ENCODE measurements around the gene SYNE2. TPM values are rescaled to one million over a fixed set of nuclear protein-coding genes. Genes with fewer than 3 reads are reported as not detected.
A peak's percentile ranks its signal among the peaks of the same experiment; 100 is the strongest.

The SYNE2 gene
- total RNA-seq, 1 experiment from 2014 or later: 71.1 TPM

DNA sequence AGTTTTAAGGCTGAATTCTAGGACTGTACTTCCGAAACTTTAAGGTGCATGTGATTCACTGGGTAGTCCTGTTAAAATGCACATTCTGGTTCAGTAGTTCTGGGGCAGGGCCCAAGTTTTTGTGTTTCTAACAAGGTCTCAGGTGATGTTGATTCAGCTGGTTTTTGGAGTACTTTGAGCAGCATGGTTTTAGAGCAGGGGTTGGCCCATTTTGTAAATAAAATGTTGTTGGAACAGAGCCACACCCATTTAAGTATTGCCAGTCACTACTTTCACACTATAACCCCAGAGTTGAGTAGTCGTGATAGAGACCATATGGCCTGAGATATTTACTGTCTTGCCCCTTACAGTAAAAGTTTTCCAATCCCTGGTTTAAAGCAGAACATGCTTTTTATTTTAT lies 111.3 kb downstream of the SYNE2 start:
- DNase-seq (ENCODE audit: low spot score) (no peak), ATAC-seq (peak; percentile 84)
- ChIA-PET POLR2A (no interaction called here), CTCF (no interaction called here)
- peaks cover 7% of the 10 kb centered on the region for H3K36me3 Mint-ChIP-seq
- H3K4me1 Mint-ChIP-seq: peaks cover 32% of the 10 kb centered on the region
- H3K27me3 Mint-ChIP-seq (ENCODE audit: low read depth): no peaks in the 10 kb centered on the region
- no peak overlapping the region; the same call in 1 of the 2 replicates for H3K4me3 Mint-ChIP-seq
- no peaks in the 10 kb centered on the region for H3K9me3 Mint-ChIP-seq
- TF ChIP-seq, protein P1, sequence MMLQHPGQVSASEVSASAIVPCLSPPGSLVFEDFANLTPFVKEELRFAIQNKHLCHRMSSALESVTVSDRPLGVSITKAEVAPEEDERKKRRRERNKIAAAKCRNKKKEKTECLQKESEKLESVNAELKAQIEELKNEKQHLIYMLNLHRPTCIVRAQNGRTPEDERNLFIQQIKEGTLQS (CRISPR knock-in tag; conservative IDR thresholded peaks at IDR 0.05): no peak
- H3K27ac Mint-ChIP-seq: no peak overlapping the region

DNA sequence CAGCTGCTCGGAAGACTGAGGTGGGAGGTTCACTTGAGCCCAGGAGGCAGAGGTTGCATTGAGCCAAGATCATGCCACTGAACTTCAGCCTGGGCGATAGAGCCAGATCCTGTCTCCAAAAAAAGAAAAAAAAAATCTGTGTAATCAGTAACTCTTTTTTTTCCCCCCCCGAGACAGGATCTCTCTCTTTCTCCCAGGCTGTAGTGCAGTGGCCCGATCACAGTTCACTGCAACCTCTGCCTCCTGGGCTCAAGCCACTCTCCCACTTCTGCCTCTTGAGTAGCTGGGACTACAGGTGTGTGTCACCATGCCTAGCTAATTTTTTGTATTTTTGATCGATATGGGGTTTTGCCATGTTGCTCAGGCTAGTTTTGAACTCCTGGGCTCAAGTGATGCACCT lies 113.6 kb downstream of the SYNE2 start:
- H3K27me3 Mint-ChIP-seq (ENCODE audit: low read depth): no peaks in the 10 kb centered on the region
- H3K36me3 Mint-ChIP-seq: peaks cover 11% of the 10 kb centered on the region
- ATAC-seq: no peak
- H3K4me3 Mint-ChIP-seq: no peak overlapping the region
- H3K4me1 Mint-ChIP-seq: peaks cover 23% of the 10 kb centered on the region
- ChIA-PET CTCF (no interaction called here), POLR2A (interaction anchor here (0.7 kb wide), 1 partner anchor 334 kb away, joined by 3 read pairs; no protein-coding TSS in a partner anchor)
- no peak for DNase-seq (ENCODE audit: low spot score)
- no peak overlapping the region for H3K27ac Mint-ChIP-seq
- TF ChIP-seq CREB1 (CRISPR knock-in tag; IDR thresholded peaks at IDR 0.05) (no peak), SOX15 (CRISPR knock-in tag; IDR thresholded peaks at IDR 0.05) (no peak), CREM (CRISPR knock-in tag; IDR thresholded peaks at IDR 0.05) (no peak), TEAD4 (CRISPR knock-in tag; IDR thresholded peaks at IDR 0.05) (no peak)
- TF ChIP-seq, protein P2, sequence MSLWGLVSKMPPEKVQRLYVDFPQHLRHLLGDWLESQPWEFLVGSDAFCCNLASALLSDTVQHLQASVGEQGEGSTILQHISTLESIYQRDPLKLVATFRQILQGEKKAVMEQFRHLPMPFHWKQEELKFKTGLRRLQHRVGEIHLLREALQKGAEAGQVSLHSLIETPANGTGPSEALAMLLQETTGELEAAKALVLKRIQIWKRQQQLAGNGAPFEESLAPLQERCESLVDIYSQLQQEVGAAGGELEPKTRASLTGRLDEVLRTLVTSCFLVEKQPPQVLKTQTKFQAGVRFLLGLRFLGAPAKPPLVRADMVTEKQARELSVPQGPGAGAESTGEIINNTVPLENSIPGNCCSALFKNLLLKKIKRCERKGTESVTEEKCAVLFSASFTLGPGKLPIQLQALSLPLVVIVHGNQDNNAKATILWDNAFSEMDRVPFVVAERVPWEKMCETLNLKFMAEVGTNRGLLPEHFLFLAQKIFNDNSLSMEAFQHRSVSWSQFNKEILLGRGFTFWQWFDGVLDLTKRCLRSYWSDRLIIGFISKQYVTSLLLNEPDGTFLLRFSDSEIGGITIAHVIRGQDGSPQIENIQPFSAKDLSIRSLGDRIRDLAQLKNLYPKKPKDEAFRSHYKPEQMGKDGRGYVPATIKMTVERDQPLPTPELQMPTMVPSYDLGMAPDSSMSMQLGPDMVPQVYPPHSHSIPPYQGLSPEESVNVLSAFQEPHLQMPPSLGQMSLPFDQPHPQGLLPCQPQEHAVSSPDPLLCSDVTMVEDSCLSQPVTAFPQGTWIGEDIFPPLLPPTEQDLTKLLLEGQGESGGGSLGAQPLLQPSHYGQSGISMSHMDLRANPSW (CRISPR knock-in tag; conservative IDR thresholded peaks at IDR 0.05; ENCODE audit: low read depth): no peak
- TF ChIP-seq, protein P3, sequence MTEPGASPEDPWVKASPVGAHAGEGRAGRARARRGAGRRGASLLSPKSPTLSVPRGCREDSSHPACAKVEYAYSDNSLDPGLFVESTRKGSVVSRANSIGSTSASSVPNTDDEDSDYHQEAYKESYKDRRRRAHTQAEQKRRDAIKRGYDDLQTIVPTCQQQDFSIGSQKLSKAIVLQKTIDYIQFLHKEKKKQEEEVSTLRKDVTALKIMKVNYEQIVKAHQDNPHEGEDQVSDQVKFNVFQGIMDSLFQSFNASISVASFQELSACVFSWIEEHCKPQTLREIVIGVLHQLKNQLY (CRISPR knock-in tag; IDR thresholded peaks at IDR 0.05): no peak
- TF ChIP-seq, protein P4, sequence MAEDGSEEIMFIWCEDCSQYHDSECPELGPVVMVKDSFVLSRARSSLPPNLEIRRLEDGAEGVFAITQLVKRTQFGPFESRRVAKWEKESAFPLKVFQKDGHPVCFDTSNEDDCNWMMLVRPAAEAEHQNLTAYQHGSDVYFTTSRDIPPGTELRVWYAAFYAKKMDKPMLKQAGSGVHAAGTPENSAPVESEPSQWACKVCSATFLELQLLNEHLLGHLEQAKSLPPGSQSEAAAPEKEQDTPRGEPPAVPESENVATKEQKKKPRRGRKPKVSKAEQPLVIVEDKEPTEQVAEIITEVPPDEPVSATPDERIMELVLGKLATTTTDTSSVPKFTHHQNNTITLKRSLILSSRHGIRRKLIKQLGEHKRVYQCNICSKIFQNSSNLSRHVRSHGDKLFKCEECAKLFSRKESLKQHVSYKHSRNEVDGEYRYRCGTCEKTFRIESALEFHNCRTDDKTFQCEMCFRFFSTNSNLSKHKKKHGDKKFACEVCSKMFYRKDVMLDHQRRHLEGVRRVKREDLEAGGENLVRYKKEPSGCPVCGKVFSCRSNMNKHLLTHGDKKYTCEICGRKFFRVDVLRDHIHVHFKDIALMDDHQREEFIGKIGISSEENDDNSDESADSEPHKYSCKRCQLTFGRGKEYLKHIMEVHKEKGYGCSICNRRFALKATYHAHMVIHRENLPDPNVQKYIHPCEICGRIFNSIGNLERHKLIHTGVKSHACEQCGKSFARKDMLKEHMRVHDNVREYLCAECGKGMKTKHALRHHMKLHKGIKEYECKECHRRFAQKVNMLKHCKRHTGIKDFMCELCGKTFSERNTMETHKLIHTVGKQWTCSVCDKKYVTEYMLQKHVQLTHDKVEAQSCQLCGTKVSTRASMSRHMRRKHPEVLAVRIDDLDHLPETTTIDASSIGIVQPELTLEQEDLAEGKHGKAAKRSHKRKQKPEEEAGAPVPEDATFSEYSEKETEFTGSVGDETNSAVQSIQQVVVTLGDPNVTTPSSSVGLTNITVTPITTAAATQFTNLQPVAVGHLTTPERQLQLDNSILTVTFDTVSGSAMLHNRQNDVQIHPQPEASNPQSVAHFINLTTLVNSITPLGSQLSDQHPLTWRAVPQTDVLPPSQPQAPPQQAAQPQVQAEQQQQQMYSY (CRISPR knock-in tag; IDR thresholded peaks at IDR 0.05): no peak
- H3K9me3 Mint-ChIP-seq: no peaks in the 10 kb centered on the region

DNA sequence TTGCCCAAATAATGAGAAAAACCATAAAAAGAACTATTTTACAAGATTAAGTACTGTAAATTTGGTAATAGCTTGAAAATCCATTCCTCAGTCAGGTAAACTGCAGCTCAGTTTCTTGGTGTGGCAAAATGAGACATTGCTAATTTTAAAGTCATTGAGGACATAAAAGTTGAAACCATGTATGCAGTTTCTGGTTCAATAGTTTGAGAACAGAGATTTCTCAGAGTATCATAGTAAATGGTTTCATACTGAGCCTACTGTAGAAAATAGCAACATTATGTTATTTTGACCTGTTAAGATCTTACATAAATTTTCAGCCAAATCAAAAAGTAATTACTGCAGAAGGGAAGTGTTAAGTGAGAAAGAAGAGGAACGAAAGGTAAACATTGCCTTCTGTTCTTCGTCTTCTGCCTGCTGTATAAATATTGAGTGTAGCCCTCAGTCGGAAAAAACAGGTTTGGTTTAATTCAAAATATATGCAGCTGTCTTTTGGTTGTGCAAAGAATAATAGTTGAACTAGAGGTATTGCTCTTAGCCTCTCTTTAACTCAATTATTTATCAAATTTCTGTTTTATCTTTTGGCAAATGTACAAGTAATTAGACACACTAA lies 119.6 kb downstream of the SYNE2 start:
- no peaks in the 10 kb centered on the region for H3K9me3 Mint-ChIP-seq
- ChIA-PET CTCF (no interaction called here), POLR2A (no interaction called here)
- peaks cover 14% of the 10 kb centered on the region for H3K36me3 Mint-ChIP-seq
- no peaks in the 10 kb centered on the region for H3K4me1 Mint-ChIP-seq
- no peak for DNase-seq (ENCODE audit: low spot score)
- peak overlapping the region; percentile 1; the same call in 1 of the 2 replicates for H3K27ac Mint-ChIP-seq
- no peak for ATAC-seq
- H3K27me3 Mint-ChIP-seq (ENCODE audit: low read depth): no peaks in the 10 kb centered on the region
- H3K4me3 Mint-ChIP-seq: no peak overlapping the region
- TF ChIP-seq, protein P1 (CRISPR knock-in tag; conservative IDR thresholded peaks at IDR 0.05): no peak
- no peak for TF ChIP-seq TEAD4 (CRISPR knock-in tag; IDR thresholded peaks at IDR 0.05)
- TF ChIP-seq, protein P5, sequence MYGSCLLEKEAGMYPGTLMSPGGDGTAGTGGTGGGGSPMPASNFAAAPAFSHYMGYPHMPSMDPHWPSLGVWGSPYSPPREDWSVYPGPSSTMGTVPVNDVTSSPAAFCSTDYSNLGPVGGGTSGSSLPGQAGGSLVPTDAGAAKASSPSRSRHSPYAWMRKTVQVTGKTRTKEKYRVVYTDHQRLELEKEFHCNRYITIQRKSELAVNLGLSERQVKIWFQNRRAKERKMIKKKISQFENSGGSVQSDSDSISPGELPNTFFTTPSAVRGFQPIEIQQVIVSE (CRISPR knock-in tag; IDR thresholded peaks at IDR 0.05; ENCODE audit: borderline replicate concordance): no peak
- TF ChIP-seq, protein P3 (CRISPR knock-in tag; IDR thresholded peaks at IDR 0.05): no peak
- TF ChIP-seq, protein P6, sequence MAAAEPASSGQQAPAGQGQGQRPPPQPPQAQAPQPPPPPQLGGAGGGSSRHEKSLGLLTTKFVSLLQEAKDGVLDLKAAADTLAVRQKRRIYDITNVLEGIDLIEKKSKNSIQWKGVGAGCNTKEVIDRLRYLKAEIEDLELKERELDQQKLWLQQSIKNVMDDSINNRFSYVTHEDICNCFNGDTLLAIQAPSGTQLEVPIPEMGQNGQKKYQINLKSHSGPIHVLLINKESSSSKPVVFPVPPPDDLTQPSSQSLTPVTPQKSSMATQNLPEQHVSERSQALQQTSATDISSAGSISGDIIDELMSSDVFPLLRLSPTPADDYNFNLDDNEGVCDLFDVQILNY (CRISPR knock-in tag; IDR thresholded peaks at IDR 0.05): no peak
- TF ChIP-seq, protein P7, sequence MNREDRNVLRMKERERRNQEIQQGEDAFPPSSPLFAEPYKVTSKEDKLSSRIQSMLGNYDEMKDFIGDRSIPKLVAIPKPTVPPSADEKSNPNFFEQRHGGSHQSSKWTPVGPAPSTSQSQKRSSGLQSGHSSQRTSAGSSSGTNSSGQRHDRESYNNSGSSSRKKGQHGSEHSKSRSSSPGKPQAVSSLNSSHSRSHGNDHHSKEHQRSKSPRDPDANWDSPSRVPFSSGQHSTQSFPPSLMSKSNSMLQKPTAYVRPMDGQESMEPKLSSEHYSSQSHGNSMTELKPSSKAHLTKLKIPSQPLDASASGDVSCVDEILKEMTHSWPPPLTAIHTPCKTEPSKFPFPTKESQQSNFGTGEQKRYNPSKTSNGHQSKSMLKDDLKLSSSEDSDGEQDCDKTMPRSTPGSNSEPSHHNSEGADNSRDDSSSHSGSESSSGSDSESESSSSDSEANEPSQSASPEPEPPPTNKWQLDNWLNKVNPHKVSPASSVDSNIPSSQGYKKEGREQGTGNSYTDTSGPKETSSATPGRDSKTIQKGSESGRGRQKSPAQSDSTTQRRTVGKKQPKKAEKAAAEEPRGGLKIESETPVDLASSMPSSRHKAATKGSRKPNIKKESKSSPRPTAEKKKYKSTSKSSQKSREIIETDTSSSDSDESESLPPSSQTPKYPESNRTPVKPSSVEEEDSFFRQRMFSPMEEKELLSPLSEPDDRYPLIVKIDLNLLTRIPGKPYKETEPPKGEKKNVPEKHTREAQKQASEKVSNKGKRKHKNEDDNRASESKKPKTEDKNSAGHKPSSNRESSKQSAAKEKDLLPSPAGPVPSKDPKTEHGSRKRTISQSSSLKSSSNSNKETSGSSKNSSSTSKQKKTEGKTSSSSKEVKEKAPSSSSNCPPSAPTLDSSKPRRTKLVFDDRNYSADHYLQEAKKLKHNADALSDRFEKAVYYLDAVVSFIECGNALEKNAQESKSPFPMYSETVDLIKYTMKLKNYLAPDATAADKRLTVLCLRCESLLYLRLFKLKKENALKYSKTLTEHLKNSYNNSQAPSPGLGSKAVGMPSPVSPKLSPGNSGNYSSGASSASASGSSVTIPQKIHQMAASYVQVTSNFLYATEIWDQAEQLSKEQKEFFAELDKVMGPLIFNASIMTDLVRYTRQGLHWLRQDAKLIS (CRISPR knock-in tag; IDR thresholded peaks at IDR 0.05; ENCODE audit: borderline replicate concordance): no peak
- TF ChIP-seq, protein P8, sequence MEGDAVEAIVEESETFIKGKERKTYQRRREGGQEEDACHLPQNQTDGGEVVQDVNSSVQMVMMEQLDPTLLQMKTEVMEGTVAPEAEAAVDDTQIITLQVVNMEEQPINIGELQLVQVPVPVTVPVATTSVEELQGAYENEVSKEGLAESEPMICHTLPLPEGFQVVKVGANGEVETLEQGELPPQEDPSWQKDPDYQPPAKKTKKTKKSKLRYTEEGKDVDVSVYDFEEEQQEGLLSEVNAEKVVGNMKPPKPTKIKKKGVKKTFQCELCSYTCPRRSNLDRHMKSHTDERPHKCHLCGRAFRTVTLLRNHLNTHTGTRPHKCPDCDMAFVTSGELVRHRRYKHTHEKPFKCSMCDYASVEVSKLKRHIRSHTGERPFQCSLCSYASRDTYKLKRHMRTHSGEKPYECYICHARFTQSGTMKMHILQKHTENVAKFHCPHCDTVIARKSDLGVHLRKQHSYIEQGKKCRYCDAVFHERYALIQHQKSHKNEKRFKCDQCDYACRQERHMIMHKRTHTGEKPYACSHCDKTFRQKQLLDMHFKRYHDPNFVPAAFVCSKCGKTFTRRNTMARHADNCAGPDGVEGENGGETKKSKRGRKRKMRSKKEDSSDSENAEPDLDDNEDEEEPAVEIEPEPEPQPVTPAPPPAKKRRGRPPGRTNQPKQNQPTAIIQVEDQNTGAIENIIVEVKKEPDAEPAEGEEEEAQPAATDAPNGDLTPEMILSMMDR (IDR thresholded peaks at IDR 0.05): no peak
